ENCODE measurements around the gene PRMT1. TPM values are rescaled to one million over a fixed set of nuclear protein-coding genes. Genes with fewer than 3 reads are reported as not detected.
A peak's percentile ranks its signal among the peaks of the same experiment; 100 is the strongest.

The PRMT1 gene
- total and polyA plus RNA-seq, 12 donors: 80.4 to 262 (median 160) TPM

GRCh38 chr19:49656456-49657109, 20.5 kb upstream of the PRMT1 start:
- Histone ChIP-seq H3K4me3 (no peak overlapping the region), H3K36me3 (replicated peaks in 1 of 2) (peaks cover 0 to 87% of the 10 kb centered on the region in 2 donors), H3K4me1 (replicated peaks in 1 of 2) (no peaks in the 10 kb centered on the region), H3K27ac (no peak overlapping the region), H3K27me3 (no peaks in the 10 kb centered on the region), H3K9me3 (replicated peaks in 1 of 3) (no peaks in the 10 kb centered on the region)
- intact Hi-C loops (cut with DNase I): no loop called here
- 90 to 92% (median 91%) methylated on average over 11 to 17 of the region's 17 CpGs for WGBS, 4 donors
- no peak for DNase-seq
- TF ChIP-seq POLR2A (IDR thresholded peaks at IDR 0.05): no peak
- no peak for TF ChIP-seq CTCF (IDR thresholded peaks at IDR 0.05)

- intact Hi-C loops (cut with DNase I): no loop called here
- no peak overlapping the region for H3K27ac ChIP-seq
- no peaks in the 10 kb centered on the region for H3K4me1 ChIP-seq (replicated peaks in 1 of 2)
- WGBS, 4 donors: 72 to 89% (median 77%) methylated on average over 15 to 22 of the region's 22 CpGs
- DNase-seq: peak in 1 of 7 donors; percentile 8
- H3K9me3 ChIP-seq (replicated peaks in 1 of 3): no peaks in the 10 kb centered on the region
- H3K36me3 ChIP-seq (replicated peaks in 1 of 2): peaks cover 0 to 92% of the 10 kb centered on the region in 2 donors
- H3K4me3 ChIP-seq: no peak overlapping the region
- H3K27me3 ChIP-seq: no peaks in the 10 kb centered on the region
- TF ChIP-seq CTCF (IDR thresholded peaks at IDR 0.05): no peak
- TF ChIP-seq POLR2A (IDR thresholded peaks at IDR 0.05): no peak
Observed at GRCh38 chr19:49657493-49658138, 19.5 kb upstream of the PRMT1 start.

GRCh38 chr19:49658139-49658517, 18.9 kb upstream of the PRMT1 start:
- no peak for DNase-seq
- Histone ChIP-seq H3K36me3 (replicated peaks in 1 of 2) (peaks cover 0 to 91% of the 10 kb centered on the region in 2 donors), H3K4me1 (replicated peaks in 1 of 2) (no peaks in the 10 kb centered on the region), H3K9me3 (replicated peaks in 1 of 3) (no peaks in the 10 kb centered on the region), H3K4me3 (no peak overlapping the region), H3K27ac (no peak overlapping the region), H3K27me3 (no peaks in the 10 kb centered on the region)
- intact Hi-C loops (cut with DNase I): no loop called here
- 40 to 89% (median 84%) methylated on average over 1 to 15 of the region's 15 CpGs for WGBS, 4 donors
- TF ChIP-seq POLR2A (IDR thresholded peaks at IDR 0.05) (no peak), CTCF (IDR thresholded peaks at IDR 0.05) (no peak)

- H3K27ac ChIP-seq: no peak overlapping the region
- WGBS, 4 donors: 87 to 93% (median 88%) methylated on average over 3 to 12 of the region's 12 CpGs
- H3K36me3 ChIP-seq (replicated peaks in 1 of 2): peaks cover 0 to 84% of the 10 kb centered on the region in 2 donors
- TF ChIP-seq POLR2A (IDR thresholded peaks at IDR 0.05): no peak
- TF ChIP-seq CTCF (IDR thresholded peaks at IDR 0.05): no peak
- intact Hi-C loops (cut with DNase I): no loop called here
- H3K4me1 ChIP-seq (replicated peaks in 1 of 2): peaks cover 2% of the 10 kb centered on the region in 2 donors
- H3K9me3 ChIP-seq (replicated peaks in 1 of 3): no peaks in the 10 kb centered on the region
- DNase-seq: no peak
- no peaks in the 10 kb centered on the region for H3K27me3 ChIP-seq
- no peak overlapping the region for H3K4me3 ChIP-seq
Observed at GRCh38 chr19:49658566-49659442, 18.3 kb upstream of the PRMT1 start.
